SU-DHL-6 (cell line): ENCODE data around the gene MEIKIN.

Source experiments
- H2AFZ ChIP-seq: fragments of 200-600 bp; sonication (generic); 2 replicates; pipeline ENCODE4 v1.6.1; 2014; ENCODE audit warnings: low read depth, mild to moderate bottlenecking, moderate library complexity, mixed read lengths, antibody characterized with exemption, low read length; ENCODE audit not compliant: severe bottlenecking
- H3F3A ChIP-seq: fragments of 200-600 bp; shearing (Covaris generic); 2 replicates; pipeline ENCODE4 v1.6.0; 2016; ENCODE audit warnings: antibody characterized with exemption, mild to moderate bottlenecking; ENCODE audit not compliant: insufficient read depth
- H3K27ac ChIP-seq: fragments of 200-600 bp; sonication (generic); 2 replicates; pipeline ENCODE4 v1.5.1; 2016; ENCODE audit warnings: low read depth, mild to moderate bottlenecking, low read length, moderate library complexity, mixed read lengths
- H3K27me3 ChIP-seq: fragments of 200-600 bp; sonication (generic), shearing (Covaris generic); 2 replicates; pipeline ENCODE4 v1.6.0; 2014; ENCODE audit warnings: mild to moderate bottlenecking, low read length
- H3K36me3 ChIP-seq: fragments of 200-600 bp; sonication (generic); 2 replicates; pipeline ENCODE4 v1.6.1; 2014; ENCODE audit warnings: mild to moderate bottlenecking, low read length, mixed read lengths
- H3K4me2 ChIP-seq: fragments of 300-600, 200-600 bp; shearing (Covaris generic), sonication (generic); 2 replicates; pipeline ENCODE4 v1.6.0; 2014; ENCODE audit warnings: low read length, low read depth, mild to moderate bottlenecking; ENCODE audit not compliant: poor library complexity, severe bottlenecking
- H3K4me3 ChIP-seq: fragments of 200-600 bp; sonication (generic); 2 replicates; pipeline ENCODE4 v1.5.1; 2014; ENCODE audit warnings: antibody characterized with exemption, low read length, mild to moderate bottlenecking, mixed read lengths; ENCODE audit not compliant: insufficient read depth, poor library complexity, severe bottlenecking
- H3K79me2 ChIP-seq: fragments of 200-600 bp; sonication (generic); 2 replicates; pipeline ENCODE4 v1.6.1; 2014; ENCODE audit warnings: mild to moderate bottlenecking, low read length, moderate library complexity; ENCODE audit not compliant: insufficient read depth
- H3K9ac ChIP-seq: fragments of 200-600 bp; sonication (generic); 2 replicates; pipeline ENCODE4 v1.7.0; 2014; ENCODE audit warnings: mild to moderate bottlenecking, low read length
- H3K9me2 ChIP-seq: fragments of 200-600 bp; sonication (generic); replicated peaks from 2 replicates; pipeline ENCODE4 v1.6.1; 2014; ENCODE audit warnings: low read length; ENCODE audit not compliant: insufficient read depth
- H3K9me3 ChIP-seq: fragments of 200-600 bp; sonication (generic); 2 replicates; pipeline ENCODE4 v1.6.1; 2014; ENCODE audit warnings: low read length, mixed read lengths; ENCODE audit not compliant: insufficient read depth
- H4K20me1 ChIP-seq: fragments of 200-600 bp; sonication (generic); 2 replicates; pipeline ENCODE4 v1.6.1; 2014; ENCODE audit warnings: low read depth, mild to moderate bottlenecking, antibody characterized with exemption, low read length, moderate library complexity, mixed read lengths
- EZH2phosphoT487 ChIP-seq: fragments of 200-600 bp; sonication (generic), shearing (Covaris generic); conservative IDR thresholded peaks from 2 replicates; pipeline ENCODE4 v1.6.1; 2018; ENCODE audit warnings: mild to moderate bottlenecking, antibody characterized with exemption, low read length, moderate library complexity, mixed read lengths
- TF ChIP-seq, protein P1 (sequence below): fragments of 200-600 bp; sonication (generic); IDR thresholded peaks from one replicate; pipeline ENCODE4 v1.5.1; 2017; ENCODE audit warnings: antibody characterized with exemption, mild to moderate bottlenecking, low read length, moderate library complexity; ENCODE audit not compliant: insufficient read depth, poor library complexity, severe bottlenecking

The MEIKIN gene

DNA sequence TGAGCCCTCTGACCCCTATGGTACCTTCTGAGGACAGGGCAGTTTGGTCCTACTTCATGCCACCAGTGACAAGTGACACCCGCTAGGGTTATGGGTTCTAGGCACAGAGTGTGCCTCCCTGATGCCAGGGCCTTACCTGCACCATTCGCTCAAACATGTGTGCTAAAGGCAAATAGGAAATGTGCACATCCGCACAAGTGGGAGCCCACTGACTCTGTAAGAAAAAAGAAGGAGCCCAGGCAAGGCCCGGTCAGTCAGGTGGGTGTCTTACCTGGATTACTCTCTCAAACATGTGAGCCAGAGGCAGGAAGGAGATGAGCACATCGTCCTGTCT lies 29.1 kb upstream of the MEIKIN start:
- Histone ChIP-seq H3K79me2 (no peaks in the 10 kb centered on the region), H3K27ac (no peak overlapping the region), H3K4me2 (no peak overlapping the region), H3K4me3 (no peak overlapping the region), H3K9me3 (no peaks in the 10 kb centered on the region), H2AFZ (no peak overlapping the region), H3F3A (no peaks in the 10 kb centered on the region), H4K20me1 (no peaks in the 10 kb centered on the region), H3K36me3 (no peaks in the 10 kb centered on the region), H3K9ac (no peak overlapping the region), H3K9me2 (no peaks in the 10 kb centered on the region), H3K27me3 (no peaks in the 10 kb centered on the region)
- TF ChIP-seq, protein P1, sequence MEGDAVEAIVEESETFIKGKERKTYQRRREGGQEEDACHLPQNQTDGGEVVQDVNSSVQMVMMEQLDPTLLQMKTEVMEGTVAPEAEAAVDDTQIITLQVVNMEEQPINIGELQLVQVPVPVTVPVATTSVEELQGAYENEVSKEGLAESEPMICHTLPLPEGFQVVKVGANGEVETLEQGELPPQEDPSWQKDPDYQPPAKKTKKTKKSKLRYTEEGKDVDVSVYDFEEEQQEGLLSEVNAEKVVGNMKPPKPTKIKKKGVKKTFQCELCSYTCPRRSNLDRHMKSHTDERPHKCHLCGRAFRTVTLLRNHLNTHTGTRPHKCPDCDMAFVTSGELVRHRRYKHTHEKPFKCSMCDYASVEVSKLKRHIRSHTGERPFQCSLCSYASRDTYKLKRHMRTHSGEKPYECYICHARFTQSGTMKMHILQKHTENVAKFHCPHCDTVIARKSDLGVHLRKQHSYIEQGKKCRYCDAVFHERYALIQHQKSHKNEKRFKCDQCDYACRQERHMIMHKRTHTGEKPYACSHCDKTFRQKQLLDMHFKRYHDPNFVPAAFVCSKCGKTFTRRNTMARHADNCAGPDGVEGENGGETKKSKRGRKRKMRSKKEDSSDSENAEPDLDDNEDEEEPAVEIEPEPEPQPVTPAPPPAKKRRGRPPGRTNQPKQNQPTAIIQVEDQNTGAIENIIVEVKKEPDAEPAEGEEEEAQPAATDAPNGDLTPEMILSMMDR, result no peak
- no peak for TF ChIP-seq EZH2phosphoT487

DNA sequence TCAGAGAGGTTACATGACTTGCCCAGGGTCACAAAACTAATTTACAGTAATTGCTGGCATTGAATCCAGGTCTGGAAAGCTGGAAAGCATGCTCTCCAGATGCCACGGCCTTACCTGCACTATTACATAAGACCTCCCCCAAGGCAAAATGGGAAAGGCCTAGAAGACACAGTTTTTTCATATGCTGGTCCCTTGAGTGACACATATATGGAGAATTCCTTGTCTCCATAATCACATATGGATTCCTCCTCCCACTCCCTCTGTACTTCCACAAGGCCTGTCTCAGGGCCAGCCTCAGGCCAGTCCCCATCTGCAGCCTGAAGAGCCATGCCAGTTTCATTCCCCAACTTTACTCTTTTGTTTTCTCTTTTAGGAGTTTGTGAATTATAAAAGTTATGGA lies 28.6 kb upstream of the MEIKIN start:
- Histone ChIP-seq H3K36me3 (no peaks in the 10 kb centered on the region), H2AFZ (no peak overlapping the region), H3K9ac (no peak overlapping the region), H3K27ac (no peak overlapping the region), H3K27me3 (no peaks in the 10 kb centered on the region), H3K9me3 (no peaks in the 10 kb centered on the region), H3K4me2 (no peak overlapping the region), H3K9me2 (no peaks in the 10 kb centered on the region), H4K20me1 (no peaks in the 10 kb centered on the region), H3K4me3 (no peak overlapping the region), H3F3A (no peaks in the 10 kb centered on the region), H3K79me2 (no peaks in the 10 kb centered on the region)
- TF ChIP-seq EZH2phosphoT487, result no peak
- TF ChIP-seq, protein P1, result no peak

DNA sequence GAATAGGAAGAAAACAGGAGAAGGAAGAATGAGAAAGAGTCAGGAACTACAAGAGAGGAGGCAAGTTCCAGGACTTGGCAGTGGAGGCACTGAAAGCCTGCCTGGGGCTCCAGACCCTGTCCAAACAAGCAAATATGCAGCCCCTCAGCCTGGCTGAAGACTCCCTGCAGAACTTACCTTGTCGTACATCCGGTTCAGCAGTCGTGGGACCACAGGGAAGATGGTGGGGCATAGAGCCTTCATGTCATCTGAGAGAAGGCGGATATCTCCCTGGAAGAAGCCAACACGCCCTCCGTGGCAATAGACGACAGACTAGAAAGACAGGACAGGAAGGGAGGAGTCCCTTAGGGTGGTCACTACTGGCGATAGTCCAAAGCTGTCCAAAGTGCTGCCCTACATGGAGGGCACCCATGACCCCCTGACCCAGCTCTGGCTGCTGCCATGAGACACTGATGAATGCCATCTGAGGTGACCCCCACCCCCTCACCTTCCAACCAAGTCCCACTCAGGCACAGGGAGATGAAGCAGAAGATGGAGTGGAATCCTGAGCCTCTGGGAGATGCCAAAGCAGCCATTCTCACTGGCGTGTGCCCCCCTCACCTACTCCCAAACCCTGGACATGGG lies 27.7 kb upstream of the MEIKIN start:
- no peaks in the 10 kb centered on the region for H3K27me3 ChIP-seq
- no peak overlapping the region for H2AFZ ChIP-seq
- TF ChIP-seq EZH2phosphoT487, result no peak
- TF ChIP-seq, protein P1, result no peak
- H3K9me2 ChIP-seq, result no peaks in the 10 kb centered on the region
- no peak overlapping the region for H3K4me2 ChIP-seq
- no peaks in the 10 kb centered on the region for H3K9me3 ChIP-seq
- no peaks in the 10 kb centered on the region for H3K36me3 ChIP-seq
- H3F3A ChIP-seq, result no peaks in the 10 kb centered on the region
- no peak overlapping the region for H3K27ac ChIP-seq
- H3K9ac ChIP-seq, result no peak overlapping the region
- H4K20me1 ChIP-seq, result no peaks in the 10 kb centered on the region
- H3K4me3 ChIP-seq, result no peak overlapping the region
- H3K79me2 ChIP-seq, result no peaks in the 10 kb centered on the region
